GM11168 (cell line): ENCODE data around the gene TMEM33.

ENCODE experiments used
- in situ Hi-C: fragments of 300-500 bp; cut with MboI; formaldehyde crosslinking; loops from one replicate; pipeline ENCODE4 v1.12.0; 2022; ENCODE audit warnings: low sequenced_read_pairs; ENCODE audit not compliant: unreplicated experiment

TMEM33 gene

GRCh38 chr4:41934514-41934900 lies 722 bp upstream of the TMEM33 start:
- in situ Hi-C loops: no loop called here

- in situ Hi-C loops: no loop called here
These were observed 408 bp downstream of the TMEM33 start for GRCh38 chr4:41935652-41936021.

- in situ Hi-C loops: no loop called here
These were observed 3.9 kb downstream of the TMEM33 start for GRCh38 chr4:41939016-41939626.

- in situ Hi-C loops: no loop called here
These were observed 5.6 kb downstream of the TMEM33 start for GRCh38 chr4:41940834-41941233.

- in situ Hi-C loops: no loop called here
These were observed 8.3 kb downstream of the TMEM33 start for GRCh38 chr4:41943506-41943905.

GRCh38 chr4:41944089-41944488 lies 8.9 kb downstream of the TMEM33 start:
- in situ Hi-C loops: no loop called here

GRCh38 chr4:41949531-41949930 lies 14.3 kb downstream of the TMEM33 start:
- in situ Hi-C loops: no loop called here

- in situ Hi-C loops: no loop called here
These were observed 22.4 kb downstream of the TMEM33 start for GRCh38 chr4:41957634-41958033.

- in situ Hi-C loops: no loop called here
These were observed 27.9 kb downstream of the TMEM33 start for GRCh38 chr4:41963105-41963504.

GRCh38 chr4:41964401-41964800 lies 29.2 kb downstream of the TMEM33 start:
- in situ Hi-C loops: no loop called here

GRCh38 chr4:41967392-41967791 lies 32.2 kb downstream of the TMEM33 start:
- in situ Hi-C loops: no loop called here

- in situ Hi-C loops: no loop called here
These were observed 34.4 kb downstream of the TMEM33 start for GRCh38 chr4:41969671-41970070.

GRCh38 chr4:41975341-41975740 lies 40.1 kb downstream of the TMEM33 start:
- in situ Hi-C loops: no loop called here

- in situ Hi-C loops: no loop called here
These were observed 41.7 kb downstream of the TMEM33 start for GRCh38 chr4:41976775-41977516.

- in situ Hi-C loops: no loop called here
These were observed 42.5 kb downstream of the TMEM33 start for GRCh38 chr4:41977709-41978108.

GRCh38 chr4:41981456-41981855 lies 46.2 kb downstream of the TMEM33 start, which contains the start of gene DCAF4L1:
Gene DCAF4L1, plus strand, starts transcription at chr4:41981756. Its CDS starts 37 bp downstream, at chr4:41981793.
- in situ Hi-C loops: no loop called here

GRCh38 chr4:41982716-41983115 lies 47.5 kb downstream of the TMEM33 start:
- in situ Hi-C loops: no loop called here

- in situ Hi-C loops: no loop called here
These were observed 49.9 kb downstream of the TMEM33 start for GRCh38 chr4:41985151-41985550.

- in situ Hi-C loops: no loop called here
These were observed 54.8 kb downstream of the TMEM33 start for GRCh38 chr4:41989994-41990364.

GRCh38 chr4:41990365-41991111 lies 55.3 kb downstream of the TMEM33 start, which contains the start of gene SLC30A9:
Gene SLC30A9, plus strand, starts transcription at chr4:41990530. Its CDS starts 122 bp downstream, at chr4:41990652.
- in situ Hi-C loops: no loop called here
